ENCODE data around the gene FBL.

Gene FBL

GRCh38 chr19:39843919-39844793, 2.0 kb downstream of the FBL start:
- FAIRE-seq, result peak; percentile 49
- DNase-seq (ENCODE audit: low spot score), result no peak

- DNase-seq (ENCODE audit: low spot score), result no peak
- no peak for FAIRE-seq
Observed at GRCh38 chr19:39842693-39843435, 3.3 kb downstream of the FBL start.

DNA sequence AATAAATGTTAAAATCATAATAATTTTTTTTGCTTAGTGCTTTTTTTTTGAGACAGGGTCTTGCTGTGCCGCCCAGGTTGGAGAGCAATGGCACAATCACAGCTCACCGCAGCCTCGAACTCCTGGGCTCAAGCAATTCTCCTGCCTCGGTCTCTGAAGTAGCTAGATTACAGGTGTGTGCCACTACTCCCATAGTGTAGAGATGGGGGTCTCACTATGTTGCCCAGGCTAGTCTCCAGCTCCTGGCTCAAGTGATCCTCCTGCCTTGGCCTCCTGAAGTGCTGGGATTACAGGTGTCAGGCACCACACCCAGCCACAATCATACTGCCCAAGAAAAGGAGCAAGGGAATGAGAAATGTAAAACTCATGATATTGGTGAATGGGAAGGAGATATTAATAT, 5.1 kb downstream of the FBL start:
- no peak for FAIRE-seq

DNA sequence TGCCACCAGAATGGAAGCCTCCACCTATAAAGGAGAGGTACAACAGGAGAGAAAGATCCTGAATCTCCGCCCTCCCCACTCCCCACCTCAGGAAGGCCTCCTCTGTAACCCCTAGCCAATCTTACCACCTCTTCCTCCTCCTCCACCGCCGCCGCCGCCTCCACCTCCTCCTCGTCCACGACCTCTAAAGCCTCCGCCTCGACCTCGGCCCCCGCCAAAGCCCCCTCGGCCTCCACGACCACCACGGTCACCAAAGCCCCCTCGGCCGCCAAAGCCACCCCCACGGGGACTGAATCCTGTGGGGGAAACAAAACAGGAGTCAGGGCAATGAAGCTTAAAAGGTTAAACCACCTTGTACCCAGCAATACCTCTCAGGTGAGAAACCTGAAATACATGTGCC, 5.7 kb downstream of the FBL start:
- no peak for FAIRE-seq

More for the DNA sequence above, 5.1 kb downstream of the FBL start:
- no peak for DNase-seq (ENCODE audit: low spot score)

GRCh38 chr19:39839678-39840327, 6.4 kb downstream of the FBL start:
- DNase-seq (ENCODE audit: low spot score) (no peak), FAIRE-seq (no peak)

More for the DNA sequence above, 5.7 kb downstream of the FBL start:
- DNase-seq (ENCODE audit: low spot score), result no peak

- no peak for DNase-seq (ENCODE audit: low spot score)
- FAIRE-seq, result no peak
Observed at GRCh38 chr19:39838569-39838968, 7.6 kb downstream of the FBL start.

DNA sequence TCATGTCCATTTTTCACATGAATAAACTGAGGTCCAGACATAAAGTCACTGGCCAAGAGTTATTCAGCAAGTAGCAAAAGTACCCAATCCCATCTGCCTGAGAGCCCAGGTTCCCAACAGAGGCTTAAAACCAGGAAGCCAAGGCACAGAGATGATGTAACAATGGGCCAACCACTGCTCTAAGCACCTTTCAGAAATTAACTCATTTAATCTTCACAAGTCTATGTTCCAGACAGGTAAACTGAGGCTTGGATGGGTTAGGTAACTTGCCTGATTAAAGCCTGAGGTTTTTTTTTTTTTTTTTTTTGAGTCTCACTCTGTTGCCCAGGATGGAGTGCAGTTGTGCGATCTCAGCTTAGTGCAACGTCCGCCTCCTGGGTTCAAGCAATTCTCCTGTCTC, 8.2 kb downstream of the FBL start:
- FAIRE-seq (no peak), DNase-seq (ENCODE audit: low spot score) (no peak)

DNA sequence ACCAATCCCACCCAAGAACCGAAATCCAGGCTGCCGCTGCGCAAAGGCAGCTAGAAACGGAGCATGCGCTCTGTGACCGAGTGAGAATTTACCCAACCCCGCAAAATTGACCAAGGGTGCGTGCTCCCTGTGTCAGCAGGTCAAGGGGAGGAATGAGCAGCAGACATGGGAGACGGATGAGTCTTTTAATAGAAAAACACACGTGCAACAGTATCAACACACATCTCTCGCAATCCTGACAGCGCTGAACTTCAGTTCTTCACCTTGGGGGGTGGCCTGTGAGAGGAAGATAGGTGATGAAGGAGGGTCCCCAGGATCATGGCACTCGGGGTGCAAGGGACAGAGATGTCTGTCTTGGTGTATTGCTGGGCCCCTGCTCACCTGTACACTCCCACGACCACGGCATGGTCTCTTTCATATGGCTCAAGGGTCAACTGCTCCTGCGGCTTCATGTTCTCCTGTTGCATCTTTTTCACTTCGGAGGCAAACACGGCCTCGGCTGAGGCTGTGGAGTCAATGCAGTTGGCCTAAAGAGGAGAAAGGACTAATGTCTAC, 11.8 kb downstream of the FBL start:
- DNase-seq (ENCODE audit: low spot score), result no peak
- no peak for FAIRE-seq

DNA sequence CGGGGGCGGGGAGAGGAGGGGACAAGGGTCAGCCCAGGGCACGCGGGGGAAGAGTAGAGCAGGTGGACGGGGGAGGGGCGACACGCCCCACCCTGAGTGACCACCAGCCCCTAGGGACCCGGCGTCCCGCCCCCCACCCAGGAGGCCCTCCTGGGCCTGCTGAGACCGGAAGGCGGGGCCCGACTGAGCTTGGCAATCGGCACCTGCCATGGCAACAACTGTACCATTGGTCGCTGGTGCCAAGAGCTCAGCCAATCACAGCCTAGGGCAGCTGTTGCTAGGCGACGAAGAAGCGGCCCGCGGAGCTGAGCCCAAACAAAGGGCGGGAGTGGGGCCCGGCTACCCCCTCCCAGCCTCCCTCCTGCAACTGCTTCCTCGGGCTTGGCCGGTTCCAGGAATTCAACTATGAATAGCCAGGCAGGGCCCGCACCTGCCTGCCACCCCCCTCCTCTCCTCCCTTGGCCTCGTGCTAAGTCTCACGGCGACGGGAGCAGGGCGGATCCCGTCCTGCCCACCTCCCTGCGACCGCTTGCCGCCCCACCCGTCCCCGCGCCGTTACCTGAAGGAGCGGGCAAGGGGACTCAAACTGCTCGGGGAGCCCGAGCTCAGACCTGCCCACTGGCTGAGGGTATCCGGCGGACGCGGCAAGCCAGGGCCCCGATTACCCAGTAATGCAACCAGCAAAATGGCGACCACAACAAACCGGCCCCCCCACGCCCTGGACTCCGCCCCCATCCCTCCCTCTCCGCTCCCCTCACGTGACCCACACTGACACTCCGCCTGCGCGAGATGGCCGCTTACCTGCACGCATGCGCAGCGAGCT, 12.5 kb downstream of the FBL start, which contains the start of gene DYRK1B:
DYRK1B (minus strand) TSS at position 699 of the 823 bp plus-strand sequence. CDS start 2,295 bp downstream, outside the sequence.
- no peak for FAIRE-seq

GRCh38 chr19:39833160-39833463, 13.1 kb downstream of the FBL start:
- no peak for FAIRE-seq
- no peak for DNase-seq (ENCODE audit: low spot score)

More for the DNA sequence above, 12.5 kb downstream of the FBL start, which contains the start of gene DYRK1B:
- no peak for DNase-seq (ENCODE audit: low spot score)

- no peak for DNase-seq (ENCODE audit: low spot score)
- FAIRE-seq, result no peak
Observed at GRCh38 chr19:39832341-39833083, 13.7 kb downstream of the FBL start.

- DNase-seq (ENCODE audit: low spot score) (no peak), FAIRE-seq (no peak)
Observed at GRCh38 chr19:39831679-39832078, 14.5 kb downstream of the FBL start.

- FAIRE-seq, result no peak
- no peak for DNase-seq (ENCODE audit: low spot score)
Observed at GRCh38 chr19:39830847-39831246, 15.3 kb downstream of the FBL start.

- FAIRE-seq (no peak), DNase-seq (ENCODE audit: low spot score) (no peak)
Observed at GRCh38 chr19:39830406-39830805, 15.8 kb downstream of the FBL start.

DNA sequence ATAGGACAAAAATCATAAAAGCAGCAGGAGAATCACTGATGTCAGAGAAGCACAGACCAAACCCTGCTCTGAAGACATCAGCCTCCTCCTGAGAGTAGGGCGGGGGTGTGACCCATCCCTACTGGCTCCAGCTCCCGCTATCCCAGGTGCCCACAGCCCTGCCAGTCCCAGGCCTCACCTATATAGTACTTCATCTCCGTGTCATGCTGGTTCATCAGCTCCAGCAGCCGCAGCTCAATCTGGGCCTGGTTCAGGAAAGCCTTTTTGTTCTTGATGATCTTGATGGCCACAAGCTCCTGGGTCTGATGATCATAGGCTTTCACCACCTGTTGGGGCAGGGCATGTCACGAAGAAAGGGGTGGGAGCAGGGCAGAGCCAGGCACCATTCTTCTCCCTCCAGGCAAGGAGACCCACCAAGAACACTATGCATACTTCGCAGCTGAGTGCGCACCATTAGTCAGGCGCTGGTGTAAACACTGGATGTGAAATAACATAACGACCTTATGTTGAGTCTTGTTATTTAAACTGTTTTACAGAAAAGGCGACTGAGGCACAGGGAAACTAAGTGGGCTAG, 16.4 kb downstream of the FBL start:
- no peak for FAIRE-seq
- DNase-seq (ENCODE audit: low spot score), result no peak

- no peak for FAIRE-seq
- DNase-seq (ENCODE audit: low spot score), result no peak
Observed at GRCh38 chr19:39828654-39829032, 17.5 kb downstream of the FBL start.

DNA sequence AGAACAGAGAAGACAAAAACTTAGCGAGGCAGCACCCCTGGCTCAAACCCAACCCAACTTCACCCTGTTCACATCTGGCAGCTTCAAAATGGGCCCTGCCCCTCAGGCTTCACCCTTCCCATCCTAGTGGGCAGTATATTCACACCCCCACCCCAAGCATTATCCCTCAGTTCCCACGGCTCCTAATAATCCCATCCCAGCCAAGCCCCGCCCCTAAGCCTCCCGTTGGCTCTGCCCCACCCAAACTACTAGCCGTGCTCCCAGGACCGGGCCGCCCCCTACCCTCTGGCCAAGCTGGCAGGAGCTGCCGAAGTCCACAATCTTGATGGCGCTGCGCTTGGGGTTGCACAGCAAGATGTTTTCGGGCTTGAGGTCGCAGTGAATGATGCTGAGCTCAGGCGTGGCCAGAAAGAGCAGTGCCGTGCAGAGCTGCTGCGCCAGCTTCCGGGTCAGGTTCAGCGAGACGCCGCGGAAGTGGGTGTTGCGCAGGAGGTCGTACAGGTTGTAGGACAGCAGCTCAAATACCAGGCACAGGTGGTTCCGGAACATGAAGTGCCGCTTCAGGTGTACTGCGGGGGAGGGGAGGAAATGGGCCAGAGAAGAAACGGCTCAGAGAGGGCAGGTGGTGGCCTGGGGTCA, 18.0 kb downstream of the FBL start:
- FAIRE-seq (no peak), DNase-seq (ENCODE audit: low spot score) (no peak)

GRCh38 chr19:39827216-39827615, 19.0 kb downstream of the FBL start:
- no peak for FAIRE-seq
- DNase-seq (ENCODE audit: low spot score), result no peak

- FAIRE-seq, result no peak
- DNase-seq (ENCODE audit: low spot score), result no peak
Observed at GRCh38 chr19:39826311-39826945, 19.8 kb downstream of the FBL start.

Data from RCC 7860 (cell line).